Activated B cell treated with CpG ODN at 0.5 μM for 24 hours (primary cell): ENCODE data around the gene ZFYVE27. TPM values are rescaled to one million over a fixed set of nuclear protein-coding genes. Genes with fewer than 3 reads are reported as not detected.
A peak's percentile ranks its signal among the peaks of the same experiment; 100 is the strongest.

Experiments
- ATAC-seq: fragments of 200-7000 bp; cut with Tn5 transposase; one replicate; pipeline ENCODE4 v1.10.0; 2021; ENCODE audit warnings: low read depth, mild to moderate bottlenecking, moderate library complexity
- CTCF ChIA-PET: fragments of 350-600 bp; sonication (Branson Sonifier 250); formaldehyde crosslinking; loops from one replicate; lab custom pipeline; 2021; ENCODE audit warnings: antibody characterized with exemption; lab: Charles Lee
- POLR2A ChIA-PET: fragments of 350-600 bp; sonication (Branson Sonifier 250); formaldehyde crosslinking; loops from one replicate; lab custom pipeline; 2021; ENCODE audit warnings: antibody characterized with exemption; lab: Charles Lee
- DNase-seq: peaks from one replicate; pipeline ENCODE4 v3.0.0; 2022
- H3K27ac Mint-ChIP-seq: one replicate; pipeline ENCODE4 v1.8.0; 2020; ENCODE audit warnings: mixed read lengths
- H3K27me3 Mint-ChIP-seq: one replicate; pipeline ENCODE4 v1.8.0; 2021; ENCODE audit warnings: mixed read lengths
- H3K36me3 Mint-ChIP-seq: one replicate; pipeline ENCODE4 v1.8.0; 2021; ENCODE audit warnings: low read depth, mixed read lengths
- H3K4me1 Mint-ChIP-seq: one replicate; pipeline ENCODE4 v1.8.0; 2021; ENCODE audit warnings: mixed read lengths
- H3K4me3 Mint-ChIP-seq: one replicate; pipeline ENCODE4 v1.8.0; 2020; ENCODE audit warnings: mild to moderate bottlenecking, mixed read lengths
- H3K9me3 Mint-ChIP-seq: one replicate; pipeline ENCODE4 v1.8.0; 2020; ENCODE audit warnings: mixed read lengths
- CTCF ChIP-seq: fragments of 200-600 bp; IDR thresholded peaks from one replicate; pipeline ENCODE4 v1.8.0; 2022; ENCODE audit warnings: antibody characterized with exemption, mild to moderate bottlenecking
- intact Hi-C: fragments of 100-400 bp; cut with micrococcal nuclease; formaldehyde crosslinking; loops from one replicate; pipeline ENCODE4 v1.15.1; 2024
- total RNA-seq: library from RNA; stranded (reverse); gene quantifications from 2 replicates; pipeline ENCODE4 v1.2.3, GENCODE V29; 2022

Gene ZFYVE27
- total RNA-seq, 1 donor from 2014 or later, result 65.7 TPM

GRCh38 chr10:97701438-97702069, 35.4 kb upstream of the ZFYVE27 start:
- no peak for DNase-seq
- POLR2A ChIA-PET, result interaction anchor here (1.0 to 1.7 kb wide), 2 partner anchors 14 to 23 kb away, joined by 3 to 5 read pairs; partner anchors contain the start of gene AVPI1

GRCh38 chr10:97703398-97704067, 33.4 kb upstream of the ZFYVE27 start:
- Mint-ChIP-seq H3K4me3 (no peak overlapping the region), H3K27me3 (peaks cover 21% of the 10 kb centered on the region), H3K27ac (no peak overlapping the region), H3K36me3 (no peaks in the 10 kb centered on the region), H3K4me1 (no peaks in the 10 kb centered on the region), H3K9me3 (peaks cover 3% of the 10 kb centered on the region)
- DNase-seq (no peak), ATAC-seq (no peak)
- POLR2A ChIA-PET, result interaction anchor here (1.1 kb wide), 1 partner anchor 33 kb away, joined by 3 read pairs; the partner anchor contains the start of gene ZFYVE27
- TF ChIP-seq CTCF, result no peak
- CTCF ChIA-PET, result interaction anchor here (0.9 to 4.2 kb wide), 5 partner anchors 16 to 32 kb away, joined by 3 to 40 read pairs (median 5); partner anchors contain the start of genes AVPI1 and ZFYVE27
- intact Hi-C loops, result no loop called here

More at GRCh38 chr10:97701438-97702069, 35.4 kb upstream of the ZFYVE27 start:
- peak; percentile 73 for ATAC-seq
- peaks cover 13% of the 10 kb centered on the region for H3K27me3 Mint-ChIP-seq
- H3K27ac Mint-ChIP-seq, result no peak overlapping the region
- no peak overlapping the region for H3K4me3 Mint-ChIP-seq
- H3K36me3 Mint-ChIP-seq, result no peaks in the 10 kb centered on the region
- H3K9me3 Mint-ChIP-seq, result peaks cover 3% of the 10 kb centered on the region
- CTCF ChIA-PET, result interaction anchor here (1.0 to 4.2 kb wide), 12 partner anchors 8 to 340 kb away, joined by 3 to 40 read pairs (median 6); partner anchors contain the start of genes AVPI1 and ZFYVE27
- no peaks in the 10 kb centered on the region for H3K4me1 Mint-ChIP-seq
- intact Hi-C loops, result loop anchor here (1.0 kb wide), 3 partner anchors 25 to 340 kb away; no protein-coding TSS in a partner anchor
- TF ChIP-seq CTCF, result no peak

GRCh38 chr10:97704341-97704740, 32.6 kb upstream of the ZFYVE27 start:
- intact Hi-C loops, result no loop called here
- no peak for DNase-seq
- POLR2A ChIA-PET, result interaction anchor here (1.1 kb wide), 2 partner anchors 17 to 33 kb away, joined by 3 read pairs; partner anchors contain the start of genes AVPI1 and ZFYVE27
- Mint-ChIP-seq H3K36me3 (no peaks in the 10 kb centered on the region), H3K27ac (no peak overlapping the region), H3K4me3 (no peak overlapping the region), H3K4me1 (no peaks in the 10 kb centered on the region), H3K27me3 (peaks cover 27% of the 10 kb centered on the region), H3K9me3 (peaks cover 3% of the 10 kb centered on the region)
- no peak for TF ChIP-seq CTCF
- ATAC-seq, result no peak
- CTCF ChIA-PET, result interaction anchor here (0.9 to 4.2 kb wide), 5 partner anchors 17 to 31 kb away, joined by 3 to 40 read pairs (median 5); partner anchors contain the start of genes AVPI1 and ZFYVE27

GRCh38 chr10:97705006-97705670, 31.8 kb upstream of the ZFYVE27 start:
- Mint-ChIP-seq H3K27me3 (peaks cover 34% of the 10 kb centered on the region), H3K27ac (no peak overlapping the region), H3K4me3 (no peak overlapping the region), H3K4me1 (no peaks in the 10 kb centered on the region), H3K36me3 (no peaks in the 10 kb centered on the region), H3K9me3 (peaks cover 3% of the 10 kb centered on the region)
- no peak for ATAC-seq
- CTCF ChIA-PET, result interaction anchor here (1.7 to 4.2 kb wide), 2 partner anchors 26 to 29 kb away, joined by 5 to 40 read pairs; no protein-coding TSS in a partner anchor
- POLR2A ChIA-PET, result interaction anchor here (1.1 kb wide), 1 partner anchor 18 kb away, joined by 3 read pairs; the partner anchor contains the start of gene AVPI1
- no peak for DNase-seq
- intact Hi-C loops, result no loop called here
- no peak for TF ChIP-seq CTCF
